AG09319 (cell line): ENCODE data around the gene TMEM271.
"Not testable (repeated sequence)": the region's sequence is repeated elsewhere in the genome, so short reads cannot be mapped to it uniquely, and the experiment has no call there.

Experiments
- DNase-seq: peaks from one replicate; pipeline ENCODE4 v3.0.0-alpha.2; 2010; ENCODE audit warnings: low read depth; ENCODE audit errors: extremely low read depth
- CTCF ChIP-seq: IDR thresholded peaks from 2 replicates; pipeline ENCODE4 v1.5.1; 2011; ENCODE audit warnings: low read depth, mild to moderate bottlenecking, inconsistent platforms, low read length, moderate library complexity

Gene TMEM271

GRCh38 chr4:566035-566434 lies 10.1 kb downstream of the TMEM271 start:
- DNase-seq: no peak

DNA sequence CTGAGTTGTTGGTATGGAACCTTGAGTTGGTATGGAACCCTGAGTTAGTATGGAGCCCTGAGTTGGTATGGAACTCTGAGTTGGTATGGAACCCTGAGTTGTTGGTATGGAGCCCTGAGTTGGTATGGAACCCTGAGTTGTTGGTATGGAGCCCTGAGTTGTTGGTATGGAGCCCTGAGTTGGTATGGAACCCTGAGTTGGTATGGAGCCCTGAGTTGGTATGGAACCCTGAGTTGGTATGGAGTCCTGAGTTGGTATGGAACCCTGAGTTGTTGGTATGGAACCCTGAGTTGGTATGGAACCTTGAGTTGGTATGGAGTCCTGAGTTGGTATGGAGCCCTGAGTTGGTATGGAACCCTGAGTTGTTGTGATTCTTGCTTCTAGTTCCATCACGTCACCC lies 10.5 kb downstream of the TMEM271 start:
- not testable (repeated sequence) for DNase-seq

More at GRCh38 chr4:566035-566434, 10.1 kb downstream of the TMEM271 start:
- TF ChIP-seq CTCF: no peak

DNA sequence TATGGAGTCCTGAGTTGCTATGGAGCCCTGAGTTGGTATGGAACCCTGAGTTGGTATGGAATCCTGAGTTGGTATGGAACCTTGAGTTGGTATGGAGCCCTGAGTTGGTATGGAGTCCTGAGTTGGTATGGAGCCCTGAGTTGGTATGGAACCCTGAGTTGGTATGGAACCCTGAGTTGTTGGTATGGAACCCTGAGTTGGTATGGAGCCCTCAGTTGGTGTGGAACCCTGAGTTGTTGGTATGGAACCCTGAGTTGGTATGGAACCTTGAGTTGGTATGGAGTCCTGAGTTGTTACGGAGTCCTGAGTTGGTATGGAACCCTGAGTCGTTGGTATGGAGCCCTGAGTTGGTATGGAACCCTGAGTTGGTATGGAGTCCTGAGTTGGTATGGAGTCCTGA lies 13.6 kb downstream of the TMEM271 start:
- DNase-seq: not testable (repeated sequence)

GRCh38 chr4:561426-561825 lies 14.7 kb downstream of the TMEM271 start:
- no peak for DNase-seq
- no peak for TF ChIP-seq CTCF

- DNase-seq: no peak
Observed at GRCh38 chr4:560731-561291, 15.3 kb downstream of the TMEM271 start.

DNA sequence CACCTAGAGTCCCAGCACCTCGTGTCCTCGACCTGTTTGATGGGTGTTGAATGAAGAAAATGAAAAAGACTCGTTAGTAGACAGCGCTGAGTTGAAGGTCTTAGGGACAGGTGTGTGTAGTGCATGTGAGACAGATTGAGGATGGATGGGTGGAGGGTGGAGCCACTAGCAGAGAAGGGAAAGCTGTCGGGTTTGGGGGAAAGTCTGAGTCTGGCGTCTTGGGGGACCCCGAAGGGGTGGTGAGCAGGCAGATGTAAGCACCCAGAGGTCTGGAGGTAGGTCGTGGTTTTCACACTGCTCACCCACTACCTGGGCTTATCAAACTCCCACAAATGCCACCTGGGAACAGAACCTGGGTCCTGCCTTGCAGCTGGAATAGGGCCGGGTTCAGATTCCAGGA lies 16.0 kb downstream of the TMEM271 start:
- no peak for TF ChIP-seq CTCF

More at GRCh38 chr4:560731-561291, 15.3 kb downstream of the TMEM271 start:
- no peak for TF ChIP-seq CTCF

DNA sequence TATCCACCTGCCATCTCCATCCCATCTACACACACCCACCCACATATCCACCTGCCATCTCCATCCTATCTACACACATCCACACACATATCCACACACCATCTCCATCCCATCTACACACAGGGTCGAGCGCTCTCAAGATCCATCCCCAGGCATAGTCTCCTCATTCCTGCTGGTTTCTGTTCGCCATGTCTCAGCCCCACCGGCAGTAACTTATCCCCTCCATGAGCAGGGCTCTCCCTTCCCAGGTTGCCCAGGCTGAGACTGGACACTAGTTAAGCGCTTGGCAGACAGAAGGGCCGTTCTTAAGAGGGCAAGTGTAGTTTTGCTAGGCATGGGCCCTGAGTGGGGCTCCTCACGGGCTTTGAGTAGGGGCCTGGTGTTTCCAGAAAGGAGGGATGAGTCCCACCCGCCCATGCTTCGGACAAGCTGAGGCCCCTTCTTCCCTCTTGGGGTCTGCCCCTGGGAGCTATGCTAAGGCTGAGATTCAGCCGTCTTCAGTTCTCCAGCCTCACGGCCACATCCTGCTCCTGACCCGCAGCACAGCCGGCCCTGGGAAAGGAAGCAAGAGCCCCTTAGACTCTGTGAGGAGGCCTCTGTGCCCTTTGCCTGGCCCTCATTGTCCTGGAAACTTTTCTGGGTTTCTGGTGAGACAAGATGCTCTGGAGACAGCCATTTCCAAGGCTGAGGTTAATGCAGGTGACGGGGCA lies 20.4 kb downstream of the TMEM271 start:
- DNase-seq: no peak
- TF ChIP-seq CTCF: no peak

More for the DNA sequence above, 16.0 kb downstream of the TMEM271 start:
- DNase-seq: no peak

DNA sequence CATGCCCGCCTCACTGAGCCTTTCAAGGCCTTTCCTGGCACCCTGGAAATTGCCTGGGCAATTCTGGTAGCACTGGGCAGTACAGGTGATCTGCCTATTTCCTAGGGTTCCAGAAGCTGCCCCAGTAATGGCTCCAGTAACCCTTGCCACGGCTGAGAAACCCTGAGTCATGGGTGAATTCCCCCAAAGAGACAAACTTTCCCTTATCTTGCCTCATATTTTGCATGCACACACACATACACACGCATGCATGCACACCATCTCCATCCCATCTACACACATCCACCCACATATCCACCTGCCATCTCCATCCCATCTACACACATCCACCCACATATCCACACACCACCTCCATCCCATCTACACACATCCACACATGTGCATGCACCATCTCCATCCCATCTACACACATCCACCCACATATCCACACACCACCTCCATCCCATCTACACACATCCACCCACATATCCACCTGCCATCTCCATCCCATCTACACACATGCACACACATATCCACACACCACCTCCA lies 21.2 kb downstream of the TMEM271 start:
- DNase-seq: not testable (repeated sequence)

- DNase-seq: no peak
- no peak for TF ChIP-seq CTCF
Observed at GRCh38 chr4:552019-552418, 24.1 kb downstream of the TMEM271 start.

DNA sequence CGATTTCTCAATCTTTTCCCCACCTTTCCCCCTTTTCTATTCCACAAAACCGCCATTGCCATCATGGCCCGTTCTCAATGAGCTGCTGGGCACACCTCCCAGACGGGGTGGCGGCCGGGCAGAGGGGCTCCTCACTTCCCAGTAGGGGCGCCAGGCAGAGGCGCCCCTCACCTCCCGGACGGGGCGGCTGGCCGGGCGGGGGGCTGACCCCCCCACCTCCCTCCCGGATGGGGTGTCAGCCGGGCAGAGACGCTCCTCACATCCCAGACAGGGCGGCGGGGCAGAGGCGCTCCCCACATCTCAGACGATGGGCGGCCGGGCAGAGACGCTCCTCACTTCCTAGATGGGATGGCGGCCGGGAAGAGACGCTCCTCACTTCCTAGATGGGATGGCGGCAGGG lies 25.8 kb downstream of the TMEM271 start:
- DNase-seq: not testable (repeated sequence)
